HG03565 (cell line): ENCODE data around the gene RAB44.
"Not testable (repeated sequence)": the region's sequence is repeated elsewhere in the genome, so short reads cannot be mapped to it uniquely, and the experiment has no call there.

Experiments used
- ATAC-seq: cut with Tn5 transposase; IDR thresholded peaks from one replicate; pipeline ENCODE4 v1.9.1; 2021; ENCODE audit warnings: mild to moderate bottlenecking, moderate library complexity; ENCODE audit not compliant: unreplicated experiment

Gene RAB44

GRCh38 chr6:36703982-36704381 lies 6.4 kb downstream of the RAB44 start:
- ATAC-seq, result no peak

DNA sequence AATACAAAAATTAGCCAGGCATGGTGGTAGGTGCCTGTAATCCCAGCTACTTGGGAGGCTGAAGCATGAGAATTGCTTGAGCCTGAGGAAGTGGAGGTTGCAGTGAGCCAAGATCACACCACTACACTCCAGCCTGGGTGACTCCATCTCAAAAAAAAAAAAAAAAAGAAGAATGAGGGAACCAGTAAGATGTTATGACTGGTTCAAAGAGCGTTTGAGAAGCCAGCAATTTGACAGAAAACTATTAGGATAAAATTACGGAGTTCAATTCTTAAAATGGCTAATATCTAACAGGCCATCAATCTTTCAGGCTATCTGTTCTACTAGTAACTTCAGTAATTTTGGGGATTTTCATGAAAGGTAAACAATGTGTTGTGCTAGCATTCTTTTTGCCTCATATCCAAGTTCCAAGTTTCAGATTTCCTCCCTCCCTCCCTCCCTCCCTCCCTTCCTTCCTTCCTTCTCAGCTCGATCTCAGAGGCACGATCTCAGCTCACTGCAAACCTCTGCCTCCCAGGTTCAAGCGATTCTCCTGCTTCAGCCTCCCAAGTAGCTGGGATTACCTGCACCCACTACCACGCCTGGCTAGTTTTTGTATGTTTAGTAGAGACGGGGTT lies 7.4 kb downstream of the RAB44 start:
- ATAC-seq, result not testable (repeated sequence)

DNA sequence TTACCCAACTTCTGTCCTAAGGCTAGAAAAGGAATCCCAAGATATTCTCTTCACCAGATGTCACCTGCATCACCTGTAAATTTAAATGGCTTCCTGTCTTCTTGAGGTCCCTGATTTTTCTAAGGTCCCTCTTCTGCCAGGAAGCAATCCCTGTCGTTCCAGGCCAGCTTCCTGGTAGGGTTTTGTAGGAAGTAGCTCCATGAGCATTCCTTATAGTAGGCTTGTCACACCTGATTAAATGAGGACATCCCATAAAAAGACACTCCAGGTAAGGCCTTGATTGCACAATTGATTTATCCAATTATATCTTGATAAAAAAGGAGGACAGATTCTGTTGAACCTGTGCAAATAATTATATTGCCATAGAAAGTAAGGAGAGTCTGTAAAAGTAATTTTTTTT lies 8.7 kb downstream of the RAB44 start:
- no peak for ATAC-seq

- no peak for ATAC-seq
Measured at GRCh38 chr6:36712816-36713215, 15.2 kb downstream of the RAB44 start.

DNA sequence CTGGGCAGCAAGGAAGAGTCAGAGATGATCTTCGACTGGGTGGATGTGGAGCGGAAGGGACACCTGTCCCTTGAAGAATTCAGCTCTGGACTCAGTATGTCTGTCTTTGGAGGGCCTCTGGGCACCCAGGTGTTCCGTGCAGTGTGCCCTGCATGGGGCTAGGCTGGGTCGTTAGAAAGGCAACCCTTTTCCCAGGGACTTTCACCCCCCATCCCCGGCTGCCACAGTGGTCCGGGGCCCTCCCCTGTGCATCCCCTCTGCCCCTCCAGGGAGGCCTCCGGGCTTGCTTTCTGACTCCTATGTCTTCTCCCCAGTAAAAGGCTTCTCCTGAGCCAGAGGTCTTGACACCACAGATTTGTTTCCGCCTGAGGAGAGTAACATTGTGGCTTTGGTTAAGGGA lies 16.2 kb downstream of the RAB44 start:
- no peak for ATAC-seq

GRCh38 chr6:36714511-36714910 lies 16.9 kb downstream of the RAB44 start:
- ATAC-seq, result no peak

GRCh38 chr6:36715469-36715868 lies 17.8 kb downstream of the RAB44 start:
- no peak for ATAC-seq

DNA sequence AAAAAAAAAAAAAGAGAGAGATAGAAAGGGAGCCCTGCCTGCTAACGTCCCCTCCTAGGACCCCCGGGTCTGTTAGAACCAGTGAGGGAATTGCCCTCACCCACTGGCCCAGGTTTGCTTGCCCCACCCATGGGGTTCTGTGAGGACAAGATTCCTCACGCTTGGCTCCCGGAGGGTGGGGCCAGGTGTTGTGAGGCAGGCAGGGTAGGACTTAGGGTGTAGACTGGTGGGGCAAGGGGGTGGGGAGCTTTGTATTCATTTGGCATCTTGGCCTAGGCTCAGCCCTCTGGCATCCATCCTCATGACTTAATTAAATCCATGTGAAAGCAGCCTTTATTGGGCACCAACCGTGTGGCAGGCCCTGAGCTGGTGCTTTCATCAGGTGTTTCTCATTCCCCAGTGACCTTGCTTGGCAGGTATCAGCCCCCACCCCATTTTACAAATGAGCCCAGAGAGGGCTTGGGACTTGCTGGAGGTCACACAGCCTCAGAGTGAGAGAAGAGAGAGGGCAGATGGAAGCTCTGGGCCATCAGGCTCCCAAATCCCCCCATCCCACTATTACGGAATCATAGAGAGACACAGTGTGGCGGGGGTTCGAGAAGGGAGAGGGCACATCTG lies 19.0 kb downstream of the RAB44 start:
- no peak for ATAC-seq

GRCh38 chr6:36717231-36717825 lies 19.7 kb downstream of the RAB44 start:
- ATAC-seq, result no peak

GRCh38 chr6:36717871-36718540 lies 20.4 kb downstream of the RAB44 start:
- no peak for ATAC-seq

GRCh38 chr6:36718560-36718959 lies 20.9 kb downstream of the RAB44 start:
- no peak for ATAC-seq

DNA sequence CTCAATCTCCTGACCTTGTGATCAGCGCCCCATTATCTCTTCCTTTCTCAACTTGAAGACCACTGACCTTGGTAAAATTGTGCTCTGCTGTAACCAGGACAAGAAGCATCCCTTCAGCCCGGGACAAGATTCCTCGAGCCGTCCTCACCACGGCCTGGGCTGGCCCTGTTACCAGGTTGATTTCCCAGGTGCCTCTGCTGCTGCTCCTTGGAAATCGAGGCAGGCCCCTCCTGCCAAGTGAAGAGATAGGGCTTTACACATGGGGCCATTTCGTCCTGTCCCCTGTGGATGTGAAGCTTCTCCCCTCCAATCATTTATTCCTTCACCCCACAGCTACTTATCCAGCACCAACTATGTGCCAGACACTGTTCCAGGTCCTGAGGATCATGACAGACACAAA lies 21.5 kb downstream of the RAB44 start:
- ATAC-seq, result no peak

DNA sequence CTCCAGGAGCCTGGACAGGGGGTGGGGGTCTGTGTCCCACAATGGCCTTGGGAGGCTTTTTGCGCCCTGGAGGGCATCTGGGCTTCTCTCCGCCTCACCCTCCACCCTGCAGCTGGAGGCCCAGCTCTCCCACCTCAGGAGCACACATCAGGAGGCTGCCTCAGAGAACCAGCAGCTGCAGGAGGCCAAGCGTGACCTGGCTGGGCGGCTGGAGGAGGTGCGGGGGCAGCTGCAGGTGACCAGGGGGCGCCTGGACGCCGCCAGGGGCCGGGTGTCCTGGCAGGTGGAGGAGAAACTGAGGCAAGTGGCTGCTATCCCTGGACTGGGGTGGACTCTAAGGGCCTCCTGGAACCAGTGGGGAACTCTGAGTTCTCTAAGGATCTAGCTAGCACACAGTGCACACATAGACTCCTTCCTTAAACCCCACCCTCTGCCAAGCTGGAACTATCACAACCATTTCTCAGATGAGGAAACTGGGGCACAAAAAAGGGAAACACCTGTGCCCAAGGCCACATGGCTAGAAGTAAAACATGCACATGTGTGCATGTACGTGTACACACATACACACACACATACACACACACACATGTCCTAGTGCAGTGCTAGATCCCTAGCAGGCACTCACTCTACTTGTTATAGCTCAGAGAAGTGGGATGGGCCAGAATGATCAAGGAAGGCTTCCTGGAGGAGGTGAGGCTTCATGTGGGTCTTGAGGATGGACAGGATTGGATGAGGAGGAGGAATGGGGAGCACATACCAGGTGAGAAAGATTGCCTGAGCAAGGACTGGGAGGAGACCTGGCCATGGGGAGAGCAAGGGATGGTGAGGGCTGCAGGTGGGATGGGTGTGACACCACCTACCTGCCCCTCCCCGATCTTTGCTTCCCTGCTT lies 22.9 kb downstream of the RAB44 start:
- no peak for ATAC-seq

DNA sequence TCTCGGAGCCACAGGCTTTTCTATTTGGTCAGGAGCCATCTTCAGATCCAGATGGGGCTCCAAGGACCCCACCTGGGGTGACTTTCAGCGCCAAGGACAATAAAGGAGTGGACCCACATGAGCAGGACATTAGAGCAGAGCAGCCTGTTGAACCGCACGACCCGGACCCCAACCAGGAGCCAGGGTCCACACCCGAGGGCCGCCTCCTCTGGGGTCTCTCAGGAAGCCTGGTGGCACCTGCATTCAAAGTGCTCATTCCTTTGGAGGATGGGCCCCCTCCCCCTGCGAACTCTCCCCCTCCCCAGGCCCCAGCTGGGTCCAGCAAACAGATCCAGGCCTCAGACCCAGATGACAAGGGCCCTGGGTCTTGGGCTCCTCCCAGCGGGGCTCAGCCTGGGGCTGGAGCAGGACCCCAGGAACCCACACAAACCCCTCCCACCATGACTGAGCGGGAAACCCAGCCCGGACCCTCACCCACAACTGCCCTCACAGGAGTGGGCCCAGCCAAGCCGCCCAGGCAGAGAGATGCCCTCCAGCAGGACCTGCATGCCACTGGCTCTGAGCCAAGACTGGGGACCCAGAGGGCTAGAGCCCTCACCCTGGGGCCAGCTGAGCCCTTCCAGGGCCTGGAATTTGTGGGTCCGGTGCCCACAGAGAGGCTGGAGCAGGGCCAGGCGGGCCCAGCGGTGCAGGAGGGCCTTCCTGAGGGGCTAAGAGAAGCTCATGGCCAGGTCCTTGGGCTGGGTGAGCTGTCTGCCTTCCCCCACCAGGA lies 23.9 kb downstream of the RAB44 start:
- ATAC-seq, result no peak

- no peak for ATAC-seq
Measured at GRCh38 chr6:36722365-36722764, 24.7 kb downstream of the RAB44 start.

DNA sequence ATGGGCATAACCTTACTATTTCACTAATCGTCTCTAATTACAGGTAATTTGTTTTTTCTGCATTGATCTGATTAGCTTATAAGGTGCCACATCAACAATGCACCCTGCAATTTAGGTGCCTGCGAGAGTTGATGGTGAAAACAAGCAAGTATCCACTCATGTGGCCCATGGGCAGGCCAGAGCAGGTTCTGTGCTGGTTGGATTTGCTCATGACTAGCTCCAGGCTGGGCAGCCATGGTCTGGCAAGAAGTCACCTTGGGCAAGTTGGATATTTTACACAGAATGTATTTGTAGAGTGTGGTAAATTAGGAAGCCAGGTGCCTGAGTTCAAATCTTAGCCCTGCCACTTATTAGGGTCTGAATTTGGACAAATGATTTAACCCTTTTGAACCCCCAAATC lies 25.3 kb downstream of the RAB44 start:
- ATAC-seq, result no peak

DNA sequence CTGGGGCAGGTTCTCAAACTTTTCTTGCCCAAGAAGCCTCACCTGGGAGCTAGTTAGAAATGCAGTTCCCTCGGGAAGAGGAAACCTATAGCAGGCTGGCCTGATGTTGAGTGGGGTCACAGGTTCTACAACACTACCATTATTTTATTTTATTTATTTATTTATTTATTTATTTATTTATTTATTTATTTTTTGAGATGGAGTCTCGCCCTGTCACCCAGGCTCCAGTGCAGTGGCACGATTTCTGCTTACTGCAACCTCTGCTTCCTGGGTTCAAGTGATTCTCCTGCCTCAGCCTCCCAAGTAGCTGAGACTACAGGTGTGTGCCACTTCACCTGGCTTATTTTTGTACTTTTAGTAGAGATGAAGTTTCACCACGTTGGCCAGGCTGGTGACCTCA lies 26.4 kb downstream of the RAB44 start:
- not testable (repeated sequence) for ATAC-seq

GRCh38 chr6:36724514-36725390 lies 27.1 kb downstream of the RAB44 start:
- no peak for ATAC-seq

DNA sequence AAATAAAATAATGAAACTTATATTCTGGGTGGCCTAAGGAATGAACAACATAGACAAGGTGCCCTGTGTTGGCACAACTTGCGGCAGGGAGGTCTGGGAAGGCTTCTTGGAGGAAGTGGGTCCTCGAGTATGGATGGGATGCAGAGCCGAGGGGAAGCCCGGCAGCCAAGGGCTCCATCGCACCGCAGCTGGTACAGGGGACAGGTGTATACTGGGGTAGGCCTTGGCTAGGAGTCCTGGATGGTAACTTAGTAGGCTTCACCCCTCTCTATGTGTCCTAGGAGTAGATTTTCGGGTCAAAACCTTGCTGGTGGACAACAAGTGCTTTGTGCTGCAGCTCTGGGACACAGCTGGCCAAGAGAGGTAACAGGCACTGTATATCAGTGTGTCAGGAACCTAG lies 28.0 kb downstream of the RAB44 start:
- no peak for ATAC-seq
